HepG2 (cell line): ENCODE measurements around the gene ANKLE1.

ENCODE experiments used
- HDAC2 ChIP-seq: sonication (generic); formaldehyde crosslinking; IDR thresholded peaks from 2 replicates; pipeline ENCODE4 v1.4.0; 2020; ENCODE audit warnings: missing genetic modification reagents
- SKI ChIP-seq: fragments of 450-650 bp; IDR thresholded peaks from one replicate; pipeline ENCODE4 v1.6.1; 2018; ENCODE audit warnings: mild to moderate bottlenecking; ENCODE audit not compliant: partially characterized antibody

DNA sequence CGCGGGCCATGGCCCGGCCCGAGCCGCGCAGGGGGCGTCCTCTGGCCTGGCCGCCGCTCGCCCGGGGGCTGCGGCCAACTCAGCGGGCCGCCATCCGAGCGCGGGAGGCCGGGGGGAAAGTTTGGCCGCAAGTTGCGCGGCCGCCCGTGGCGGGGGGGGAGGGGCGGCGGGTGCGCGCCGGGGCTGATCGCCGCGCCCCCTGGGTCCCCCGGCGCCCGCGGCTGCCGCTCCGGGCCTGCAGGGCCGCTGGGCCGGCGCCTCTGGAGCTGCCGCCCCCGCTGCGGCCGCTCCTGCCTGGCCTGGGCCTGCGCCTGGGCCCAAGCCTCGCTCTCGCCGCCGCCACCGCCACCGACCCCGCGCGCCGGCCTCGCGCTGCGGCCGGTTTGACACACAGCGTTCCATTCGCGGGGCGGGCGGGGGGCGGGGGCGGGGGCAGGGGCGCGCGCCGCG is 36.1 kb upstream of the ANKLE1 start, which contains the start of gene NR2F6:
- TF ChIP-seq SKI, result no peak
- TF ChIP-seq HDAC2, result no peak
